Bronchial epithelial cell (primary cell): Measurements from ENCODE around the gene CLTC. TPM values are rescaled to one million over a fixed set of nuclear protein-coding genes. Genes with fewer than 3 reads are reported as not detected.

Experiments
- DNase-seq: peaks from one replicate; pipeline ENCODE4 v3.0.0-alpha.2; 2010; ENCODE audit warnings: low read depth
- FAIRE-seq: peaks from 2 replicates; lab custom pipeline; 2011; peaks lifted over from hg19 to GRCh38; lab: Jason Lieb, UNC
- H3K27me3 ChIP-seq: 2 replicates; pipeline ENCODE4 v1.5.1; 2011; ENCODE audit warnings: low read length; ENCODE audit not compliant: control insufficient read depth, insufficient read depth
- H3K36me3 ChIP-seq: 2 replicates; pipeline ENCODE4 v1.5.1; 2011; ENCODE audit warnings: low read length; ENCODE audit not compliant: control insufficient read depth, insufficient read depth
- H3K4me3 ChIP-seq: 2 replicates; pipeline ENCODE4 v1.5.1; 2011; ENCODE audit warnings: mild to moderate bottlenecking, low read depth, low read length, control low read depth
- CTCF ChIP-seq: IDR thresholded peaks from 2 replicates; pipeline ENCODE4 v1.5.1; 2011; ENCODE audit warnings: mild to moderate bottlenecking, moderate library complexity, low read length, control low read depth, inconsistent platforms; ENCODE audit not compliant: insufficient read depth, severe bottlenecking
- total RNA-seq: library from RNA; depleted of rRNA; stranded (reverse); fragments of >200 nt; gene quantifications from 2 replicates; pipeline ENCODE4 v1.2.1, GENCODE V29; 2014

CLTC gene
- total RNA-seq, 1 donor from 2014 or later, result 251 TPM

DNA sequence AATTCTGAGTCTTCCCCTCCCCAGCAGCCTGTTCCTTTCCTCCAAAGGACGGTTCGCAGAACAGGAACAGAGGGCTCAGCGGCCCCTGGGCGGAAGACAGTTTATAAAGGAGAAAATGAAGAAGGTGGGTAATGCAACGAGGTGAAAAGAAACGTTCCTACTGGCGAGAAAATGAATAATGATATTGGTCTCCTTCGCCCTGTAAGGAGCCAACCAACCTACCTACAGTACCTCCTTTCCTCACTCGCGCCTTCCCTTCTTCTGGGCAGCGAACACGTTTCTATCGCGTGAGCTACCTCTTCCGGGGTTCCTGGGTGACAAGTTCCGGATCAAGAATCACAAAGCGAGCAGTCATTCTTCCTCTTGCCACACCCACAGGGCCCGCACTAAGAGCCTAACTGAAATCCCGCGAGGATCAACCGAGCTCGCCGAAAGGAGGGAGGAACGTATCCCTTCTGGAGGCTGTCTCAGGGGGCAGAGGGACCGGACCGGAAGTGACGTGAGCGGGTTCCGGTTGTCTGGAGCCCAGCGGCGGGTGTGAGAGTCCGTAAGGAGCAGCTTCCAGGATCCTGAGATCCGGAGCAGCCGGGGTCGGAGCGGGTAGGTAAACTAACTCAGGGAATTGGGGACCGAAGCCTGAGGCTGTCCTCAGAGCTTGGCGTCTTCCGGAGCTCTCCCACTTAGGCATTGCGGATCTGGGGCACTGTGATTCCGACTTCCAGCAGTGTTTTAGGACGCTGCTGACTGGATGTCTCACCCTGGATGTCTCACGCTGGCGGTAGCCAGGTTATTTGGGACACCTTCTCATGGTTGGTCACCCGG, 87.7 kb downstream of the CLTC start, which contains the start of the genes PTRH2 and VMP1:
PTRH2 (minus strand) TSS at position 282 of the 822 bp plus-strand sequence. CDS start 9,452 bp downstream, outside the sequence.
VMP1 (plus strand) TSS at position 506 of the 822 bp plus-strand sequence. CDS start 23,793 bp downstream, outside the sequence.
- peak within 1 kb of the TSS; percentile 78 for H3K4me3 ChIP-seq
- no peak for TF ChIP-seq CTCF
- FAIRE-seq (peak; percentile 89), DNase-seq (peak; percentile 99)
- no peaks in the 10 kb centered on the region for H3K36me3 ChIP-seq
- H3K27me3 ChIP-seq, result no peaks in the 10 kb centered on the region

DNA sequence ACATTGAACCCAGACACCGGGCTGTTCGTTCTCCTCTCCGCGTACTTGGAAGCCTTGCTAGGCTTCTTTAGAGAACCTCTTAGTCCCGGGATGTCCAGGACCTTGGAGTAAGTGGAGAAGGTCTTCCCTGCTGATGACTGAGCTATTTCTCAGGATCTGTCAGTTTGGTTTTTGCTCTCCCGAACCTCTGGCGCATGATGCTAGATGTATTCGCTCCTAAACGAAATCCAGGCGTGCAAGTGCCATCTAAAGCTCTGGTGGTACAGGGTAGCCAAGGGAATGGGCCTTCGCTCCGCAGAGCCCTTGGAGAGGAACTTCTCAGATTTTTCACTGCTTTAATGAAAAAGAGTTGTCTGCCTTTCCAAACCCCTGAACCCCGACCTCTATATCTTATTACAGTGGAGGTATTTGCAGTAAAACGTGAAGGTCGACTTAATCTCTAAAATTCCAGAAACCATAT, 88.3 kb downstream of the CLTC start:
- Histone ChIP-seq H3K36me3 (no peaks in the 10 kb centered on the region), H3K27me3 (no peaks in the 10 kb centered on the region), H3K4me3 (peak overlapping the region; percentile 78)
- FAIRE-seq (no peak), DNase-seq (no peak)
- no peak for TF ChIP-seq CTCF

DNA sequence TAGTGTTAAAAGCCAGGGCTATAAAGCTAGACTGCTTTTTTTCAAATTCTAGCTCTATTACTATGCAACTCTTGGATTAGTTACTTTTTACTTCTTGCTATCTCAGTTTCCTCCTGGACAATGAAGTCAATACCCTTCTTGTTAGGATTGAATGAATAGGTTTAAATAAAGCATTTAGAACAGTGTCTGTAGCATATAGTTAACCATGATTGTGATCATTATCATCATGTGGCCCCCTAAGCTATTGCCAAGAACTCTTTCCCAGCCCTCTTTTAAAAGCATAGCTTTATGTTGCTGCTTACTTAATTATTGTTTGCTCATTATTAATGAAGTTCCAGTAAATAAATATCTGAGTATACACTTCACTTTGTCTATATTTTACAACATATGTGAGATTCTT, 92.2 kb downstream of the CLTC start:
- Histone ChIP-seq H3K4me3 (no peak overlapping the region), H3K27me3 (no peaks in the 10 kb centered on the region), H3K36me3 (no peaks in the 10 kb centered on the region)
- DNase-seq, result no peak
- TF ChIP-seq CTCF, result no peak
- no peak for FAIRE-seq

- TF ChIP-seq CTCF, result no peak
- FAIRE-seq (no peak), DNase-seq (no peak)
- no peaks in the 10 kb centered on the region for H3K27me3 ChIP-seq
- no peaks in the 10 kb centered on the region for H3K36me3 ChIP-seq
- no peak overlapping the region for H3K4me3 ChIP-seq
Measured at GRCh38 chr17:59712862-59713261, 93.2 kb downstream of the CLTC start.

GRCh38 chr17:59714255-59714654, 94.6 kb downstream of the CLTC start:
- Histone ChIP-seq H3K27me3 (no peaks in the 10 kb centered on the region), H3K36me3 (no peaks in the 10 kb centered on the region), H3K4me3 (no peak overlapping the region)
- DNase-seq, result no peak
- no peak for FAIRE-seq
- TF ChIP-seq CTCF, result no peak

GRCh38 chr17:59716427-59716826, 96.7 kb downstream of the CLTC start:
- Histone ChIP-seq H3K36me3 (no peaks in the 10 kb centered on the region), H3K4me3 (no peak overlapping the region), H3K27me3 (no peaks in the 10 kb centered on the region)
- DNase-seq (no peak), FAIRE-seq (no peak)
- TF ChIP-seq CTCF, result no peak
